Left ventricle myocardium inferior (tissue), 1 donor: ENCODE results near the gene TANGO2. TPM values are rescaled to one million over a fixed set of nuclear protein-coding genes. Genes with fewer than 3 reads are reported as not detected.

Experiments used
- DNase-seq: peaks from one replicate; pipeline ENCODE4 v3.0.0-alpha.2; 2020
- H3K27ac ChIP-seq: fragments of 200-600 bp; replicated peaks from 2 replicates; pipeline ENCODE4 v1.8.0; 2021
- H3K27me3 ChIP-seq: fragments of 200-600 bp; 2 replicates; pipeline ENCODE4 v1.8.0; 2021; ENCODE audit warnings: low read depth
- H3K36me3 ChIP-seq: fragments of 200-600 bp; 2 replicates; pipeline ENCODE4 v1.8.0; 2021
- H3K4me1 ChIP-seq: fragments of 200-600 bp; 2 replicates; pipeline ENCODE4 v1.8.0; 2021
- H3K4me3 ChIP-seq: fragments of 200-600 bp; 2 replicates; pipeline ENCODE4 v1.8.0; 2021; ENCODE audit warnings: mild to moderate bottlenecking, moderate library complexity
- H3K9me3 ChIP-seq: fragments of 200-600 bp; replicated peaks from 2 replicates; pipeline ENCODE4 v1.8.0; 2021
- intact Hi-C: fragments of 100-400 bp; cut with micrococcal nuclease; formaldehyde crosslinking; loops from one replicate; pipeline ENCODE4 v1.11.0; 2022
- total RNA-seq: library from RNA; stranded (reverse); fragmentation: NEBNext Ultra II Directional; extraction: Animal tissue kit (Norgen Biotek cat#: 25700); gene quantifications from one replicate; pipeline ENCODE4 v1.2.1, GENCODE V29; 2021
- TF ChIP-seq, protein P1 (sequence below): fragments of 200-600 bp; IDR thresholded peaks from 2 replicates; pipeline ENCODE4 v1.8.0; 2021; ENCODE audit warnings: antibody characterized with exemption, mild to moderate bottlenecking, borderline replicate concordance
- donor health status: DM: no; HTN: yes; CAD: no; lungs with severe emphysema.

TANGO2 gene
- total RNA-seq, 1 donor from 2014 or later = 71.7 TPM

DNA sequence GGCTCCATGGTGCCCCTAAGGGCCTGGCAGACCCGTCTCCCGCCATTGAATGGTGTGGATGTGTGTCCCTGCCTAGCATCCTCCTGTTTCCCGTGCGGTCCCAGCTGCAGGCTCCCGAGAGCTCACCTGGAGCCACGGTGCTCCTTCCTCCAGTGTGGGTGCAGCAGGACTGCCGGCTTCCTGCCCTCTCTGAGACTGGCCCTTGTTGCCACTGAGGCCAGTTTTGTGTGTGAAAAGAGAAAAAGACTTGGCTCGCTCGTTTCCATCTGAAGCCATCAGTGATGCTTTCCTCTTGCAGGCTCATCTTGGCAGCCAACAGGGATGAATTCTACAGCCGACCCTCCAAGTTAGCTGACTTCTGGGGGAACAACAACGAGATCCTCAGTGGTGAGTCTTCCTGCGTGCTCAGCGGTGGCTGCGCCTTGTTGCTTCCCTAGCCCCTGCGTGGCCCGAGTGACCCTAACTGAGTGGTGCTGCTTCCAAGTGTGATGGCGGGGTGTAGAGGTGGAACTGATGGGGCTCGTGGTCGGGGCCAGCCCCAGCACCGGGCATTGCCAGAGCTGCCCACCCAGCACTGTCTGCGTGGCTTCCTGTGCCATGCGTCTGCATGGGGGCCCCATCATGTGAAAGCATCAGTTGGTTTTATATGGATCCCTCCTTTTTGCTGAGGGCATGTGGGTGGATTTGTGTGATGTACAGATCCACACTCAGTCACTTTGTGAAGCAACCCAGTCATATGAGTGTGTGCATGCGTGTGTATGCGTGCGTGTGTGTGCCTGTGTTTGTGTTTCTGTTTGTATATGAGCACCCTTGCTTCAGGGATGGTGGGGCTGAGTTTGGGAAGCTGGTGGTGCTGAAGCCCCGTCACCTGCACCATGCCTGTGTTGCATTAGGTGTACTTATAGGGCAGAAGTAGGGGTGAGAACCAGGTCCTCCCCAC is 22.4 kb downstream of the TANGO2 start:
- Histone ChIP-seq H3K9me3 (no peaks in the 10 kb centered on the region), H3K27me3 (no peaks in the 10 kb centered on the region), H3K4me3 (no peak overlapping the region), H3K36me3 (peaks cover 91% of the 10 kb centered on the region), H3K27ac (no peak overlapping the region), H3K4me1 (peaks cover 20% of the 10 kb centered on the region)
- intact Hi-C loops = no loop called here
- no peak for DNase-seq
- TF ChIP-seq, protein P1, sequence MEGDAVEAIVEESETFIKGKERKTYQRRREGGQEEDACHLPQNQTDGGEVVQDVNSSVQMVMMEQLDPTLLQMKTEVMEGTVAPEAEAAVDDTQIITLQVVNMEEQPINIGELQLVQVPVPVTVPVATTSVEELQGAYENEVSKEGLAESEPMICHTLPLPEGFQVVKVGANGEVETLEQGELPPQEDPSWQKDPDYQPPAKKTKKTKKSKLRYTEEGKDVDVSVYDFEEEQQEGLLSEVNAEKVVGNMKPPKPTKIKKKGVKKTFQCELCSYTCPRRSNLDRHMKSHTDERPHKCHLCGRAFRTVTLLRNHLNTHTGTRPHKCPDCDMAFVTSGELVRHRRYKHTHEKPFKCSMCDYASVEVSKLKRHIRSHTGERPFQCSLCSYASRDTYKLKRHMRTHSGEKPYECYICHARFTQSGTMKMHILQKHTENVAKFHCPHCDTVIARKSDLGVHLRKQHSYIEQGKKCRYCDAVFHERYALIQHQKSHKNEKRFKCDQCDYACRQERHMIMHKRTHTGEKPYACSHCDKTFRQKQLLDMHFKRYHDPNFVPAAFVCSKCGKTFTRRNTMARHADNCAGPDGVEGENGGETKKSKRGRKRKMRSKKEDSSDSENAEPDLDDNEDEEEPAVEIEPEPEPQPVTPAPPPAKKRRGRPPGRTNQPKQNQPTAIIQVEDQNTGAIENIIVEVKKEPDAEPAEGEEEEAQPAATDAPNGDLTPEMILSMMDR = no peak

DNA sequence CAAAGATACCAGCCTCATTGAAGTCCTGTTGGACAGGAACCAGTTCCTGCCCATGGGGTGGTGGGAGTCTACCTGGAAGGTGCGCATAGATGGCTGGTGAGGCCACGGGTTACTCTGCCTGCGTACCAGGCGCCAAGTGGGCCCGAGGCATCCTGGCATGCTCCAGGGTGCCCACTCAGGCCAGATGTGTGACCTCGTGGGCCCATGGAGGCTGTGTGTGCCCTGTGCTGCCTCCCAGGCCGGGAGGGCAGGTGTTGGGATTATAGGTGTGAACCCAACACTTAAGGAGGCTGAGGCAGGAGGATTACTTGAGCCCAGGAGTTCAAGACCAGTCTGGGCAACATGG is 23.1 kb downstream of the TANGO2 start:
- no peaks in the 10 kb centered on the region for H3K9me3 ChIP-seq
- DNase-seq = no peak
- no peaks in the 10 kb centered on the region for H3K27me3 ChIP-seq
- no peak overlapping the region for H3K27ac ChIP-seq
- peaks cover 91% of the 10 kb centered on the region for H3K36me3 ChIP-seq
- H3K4me3 ChIP-seq = no peak overlapping the region
- TF ChIP-seq, protein P1 = no peak
- intact Hi-C loops = no loop called here
- peaks cover 20% of the 10 kb centered on the region for H3K4me1 ChIP-seq

DNA sequence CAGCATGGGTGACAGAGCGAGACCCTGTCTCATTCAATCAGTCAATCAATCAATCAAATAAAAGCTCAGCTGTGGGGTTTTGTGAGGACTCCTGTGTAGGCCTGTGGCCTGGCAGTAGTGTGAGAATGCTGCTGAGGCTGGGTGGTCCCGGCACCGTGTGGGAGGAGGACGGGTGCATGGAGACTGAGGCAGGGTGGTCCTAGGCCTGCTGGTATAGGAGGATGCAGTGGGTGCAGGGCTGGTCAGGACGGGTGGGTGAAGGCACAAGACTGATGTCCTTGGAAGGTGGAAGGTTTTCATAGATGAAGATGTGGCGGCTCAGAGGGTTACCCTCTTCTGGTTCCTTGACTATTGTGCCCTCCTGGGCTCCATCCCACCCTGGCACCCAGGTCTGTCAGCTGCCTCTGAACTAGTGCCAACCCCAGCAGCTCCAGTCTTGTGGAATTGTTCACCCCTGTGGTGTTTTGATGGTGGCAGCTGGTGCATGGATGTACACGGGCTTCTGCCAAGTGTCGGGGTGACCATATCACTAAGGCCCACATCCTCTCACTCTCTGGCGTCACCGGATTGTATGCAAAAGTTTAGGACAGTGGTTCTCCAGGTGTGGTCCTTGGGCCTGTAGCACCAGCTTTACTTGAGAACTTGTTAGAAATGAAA is 23.7 kb downstream of the TANGO2 start:
- peaks cover 20% of the 10 kb centered on the region for H3K4me1 ChIP-seq
- H3K9me3 ChIP-seq = no peaks in the 10 kb centered on the region
- H3K27me3 ChIP-seq = no peaks in the 10 kb centered on the region
- intact Hi-C loops = no loop called here
- H3K4me3 ChIP-seq = no peak overlapping the region
- TF ChIP-seq, protein P1 = no peak
- H3K27ac ChIP-seq = no peak overlapping the region
- DNase-seq = no peak
- peaks cover 92% of the 10 kb centered on the region for H3K36me3 ChIP-seq

DNA sequence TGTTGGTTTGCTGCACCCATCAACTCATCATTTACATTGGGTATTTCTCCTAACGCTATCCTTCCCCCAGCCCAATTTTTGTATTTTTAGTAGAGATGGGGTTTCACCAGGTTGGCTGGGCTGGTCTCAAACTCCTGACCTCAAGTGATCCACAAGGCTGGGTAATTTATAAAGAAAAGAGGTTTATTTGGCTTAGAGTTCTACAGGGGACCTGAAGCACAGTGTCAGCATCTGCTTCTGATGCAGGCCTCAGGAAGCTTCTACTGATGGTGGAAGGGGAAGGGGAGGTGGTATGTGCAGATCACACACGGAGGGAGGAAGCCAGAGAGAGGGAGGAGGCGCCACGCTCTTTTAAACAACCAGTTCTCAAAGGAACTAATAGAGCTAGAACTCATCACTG is 25.8 kb downstream of the TANGO2 start:
- Histone ChIP-seq H3K4me3 (no peak overlapping the region), H3K27ac (no peak overlapping the region), H3K36me3 (peaks cover 89% of the 10 kb centered on the region), H3K4me1 (peaks cover 10% of the 10 kb centered on the region), H3K27me3 (no peaks in the 10 kb centered on the region), H3K9me3 (no peaks in the 10 kb centered on the region)
- intact Hi-C loops = no loop called here
- no peak for DNase-seq
- TF ChIP-seq, protein P1 = no peak

DNA sequence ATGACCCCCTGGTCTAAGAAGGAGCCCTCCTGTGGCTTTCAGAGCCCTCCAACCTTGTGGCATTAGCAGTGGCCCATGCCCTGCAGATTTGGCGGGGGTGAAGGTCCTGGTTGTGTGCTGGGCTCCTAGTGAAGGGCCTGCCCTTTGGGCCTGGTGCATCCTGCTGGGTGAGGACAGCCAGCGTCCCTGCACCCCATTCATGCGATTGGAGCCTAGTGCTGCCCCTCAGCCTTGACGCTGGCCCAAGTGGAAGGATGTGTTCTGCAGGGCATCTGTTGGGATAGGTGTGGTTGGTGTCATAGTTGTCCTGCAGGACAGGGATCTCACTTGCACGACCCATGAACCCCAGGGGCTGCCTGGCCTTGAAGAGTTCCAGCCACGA is 31.0 kb downstream of the TANGO2 start:
- Histone ChIP-seq H3K27me3 (no peaks in the 10 kb centered on the region), H3K9me3 (no peaks in the 10 kb centered on the region), H3K4me3 (no peak overlapping the region), H3K4me1 (peaks cover 20% of the 10 kb centered on the region), H3K27ac (no peak overlapping the region), H3K36me3 (peaks cover 89% of the 10 kb centered on the region)
- intact Hi-C loops = no loop called here
- TF ChIP-seq, protein P1 = no peak
- DNase-seq = no peak
